GM06990 (cell line): ENCODE data around the gene AURKB.
A peak's percentile ranks its signal among the peaks of the same experiment; 100 is the strongest.

Experiments
- DNase-seq: peaks from one replicate; pipeline ENCODE4 v3.0.0-alpha.2; 2011; ENCODE audit not compliant: insufficient read length; ENCODE audit errors: extremely low read depth
- H3K27me3 ChIP-seq: replicated peaks from 2 replicates; pipeline ENCODE4 v1.6.0; 2011; ENCODE audit warnings: low read length; ENCODE audit not compliant: control insufficient read depth, insufficient read depth
- H3K36me3 ChIP-seq: 2 replicates; pipeline ENCODE4 v1.5.1; 2011; ENCODE audit warnings: low read length; ENCODE audit not compliant: control insufficient read depth, insufficient read depth
- H3K4me3 ChIP-seq: replicated peaks from 2 replicates; pipeline ENCODE4 v1.5.1; 2011; ENCODE audit warnings: low read depth, mild to moderate bottlenecking, control low read depth, low read length
- TF ChIP-seq, protein P1 (sequence below): IDR thresholded peaks from 2 replicates; pipeline ENCODE4 v1.5.1; 2011; ENCODE audit warnings: low read length, control low read depth, mild to moderate bottlenecking, inconsistent platforms; ENCODE audit not compliant: insufficient read depth, poor library complexity, severe bottlenecking

AURKB gene

DNA sequence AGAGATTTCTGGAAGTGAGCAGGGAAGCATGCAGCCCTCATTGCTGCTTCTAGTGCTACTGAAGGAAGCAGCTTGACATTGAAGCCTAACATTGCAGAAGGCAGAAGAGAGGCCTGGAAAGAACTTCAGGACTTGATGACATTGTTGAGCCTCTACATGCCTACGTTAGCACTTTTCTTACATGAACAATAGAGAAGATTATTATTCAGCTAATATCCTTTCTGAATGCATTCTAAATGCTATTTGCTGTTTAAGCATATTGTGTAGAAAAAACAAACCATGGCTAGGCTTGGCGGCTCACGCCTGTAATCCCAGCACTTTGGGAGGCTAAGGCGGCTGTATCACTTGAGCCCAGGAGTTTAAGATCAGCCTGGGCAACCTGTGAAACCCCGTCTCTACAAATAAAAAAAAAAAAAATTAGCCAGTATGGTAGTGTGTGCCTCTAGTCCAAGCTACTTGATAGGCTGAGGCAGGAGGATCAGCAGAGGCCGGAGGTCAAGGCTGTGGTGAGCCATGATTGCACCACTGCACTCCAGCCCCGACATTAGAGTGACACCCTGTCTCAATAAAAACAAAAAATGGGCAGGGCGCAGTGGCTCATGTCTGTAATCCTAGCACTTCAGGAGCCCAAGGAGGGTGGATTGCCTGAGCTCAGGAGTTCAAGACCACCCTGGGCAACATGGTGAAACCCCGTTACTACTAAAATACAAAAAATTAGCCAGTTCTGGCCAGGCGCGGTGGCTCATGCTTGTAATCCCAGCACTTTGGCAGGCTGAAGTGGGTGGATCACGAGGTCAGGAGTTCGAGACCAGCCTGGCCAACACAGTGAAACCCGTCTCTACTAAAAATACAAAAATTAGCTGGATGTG lies 2.2 kb upstream of the AURKB start:
- Histone ChIP-seq H3K36me3 (peaks cover 2% of the 10 kb centered on the region), H3K27me3 (no peaks in the 10 kb centered on the region), H3K4me3 (no peak overlapping the region)
- TF ChIP-seq, protein P1, sequence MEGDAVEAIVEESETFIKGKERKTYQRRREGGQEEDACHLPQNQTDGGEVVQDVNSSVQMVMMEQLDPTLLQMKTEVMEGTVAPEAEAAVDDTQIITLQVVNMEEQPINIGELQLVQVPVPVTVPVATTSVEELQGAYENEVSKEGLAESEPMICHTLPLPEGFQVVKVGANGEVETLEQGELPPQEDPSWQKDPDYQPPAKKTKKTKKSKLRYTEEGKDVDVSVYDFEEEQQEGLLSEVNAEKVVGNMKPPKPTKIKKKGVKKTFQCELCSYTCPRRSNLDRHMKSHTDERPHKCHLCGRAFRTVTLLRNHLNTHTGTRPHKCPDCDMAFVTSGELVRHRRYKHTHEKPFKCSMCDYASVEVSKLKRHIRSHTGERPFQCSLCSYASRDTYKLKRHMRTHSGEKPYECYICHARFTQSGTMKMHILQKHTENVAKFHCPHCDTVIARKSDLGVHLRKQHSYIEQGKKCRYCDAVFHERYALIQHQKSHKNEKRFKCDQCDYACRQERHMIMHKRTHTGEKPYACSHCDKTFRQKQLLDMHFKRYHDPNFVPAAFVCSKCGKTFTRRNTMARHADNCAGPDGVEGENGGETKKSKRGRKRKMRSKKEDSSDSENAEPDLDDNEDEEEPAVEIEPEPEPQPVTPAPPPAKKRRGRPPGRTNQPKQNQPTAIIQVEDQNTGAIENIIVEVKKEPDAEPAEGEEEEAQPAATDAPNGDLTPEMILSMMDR = no peak
- no peak for DNase-seq

DNA sequence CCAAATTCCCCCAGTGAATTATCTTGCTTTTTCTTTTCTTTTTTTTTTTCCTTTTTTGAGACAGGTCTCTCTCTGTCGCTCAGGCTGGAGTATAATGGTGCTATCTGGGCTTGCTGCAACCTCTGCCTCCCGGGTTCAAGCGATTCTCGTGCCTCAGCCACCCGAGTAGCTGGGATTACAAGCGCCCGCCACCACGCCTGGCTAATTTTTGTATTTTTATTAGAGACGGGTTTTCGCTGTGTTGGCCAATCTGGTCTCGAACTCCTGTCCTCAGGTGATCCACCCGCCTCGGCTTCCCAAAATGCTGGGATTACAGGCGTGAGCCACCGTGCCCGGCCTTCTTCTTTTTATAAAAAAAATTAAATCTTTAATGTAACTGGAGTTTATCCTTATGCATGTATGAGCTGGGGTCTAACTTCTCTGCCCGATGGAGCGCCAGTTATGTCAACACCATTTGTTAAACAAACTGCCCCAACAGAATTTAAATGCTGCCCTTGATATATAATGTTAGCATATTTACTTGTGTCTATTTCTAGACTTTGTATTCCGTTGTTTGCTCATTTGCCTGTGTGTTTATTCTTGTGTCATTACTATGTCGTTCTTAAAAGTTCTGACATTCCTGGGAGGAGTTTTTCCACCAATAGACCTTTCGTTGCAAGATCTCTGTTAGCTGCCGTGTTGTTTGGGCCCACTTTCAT lies 535 bp upstream of the AURKB start:
- DNase-seq = no peak
- Histone ChIP-seq H3K4me3 (peak overlapping the region; percentile 85), H3K36me3 (peaks cover 11% of the 10 kb centered on the region), H3K27me3 (no peaks in the 10 kb centered on the region)
- TF ChIP-seq, protein P1 = no peak

DNA sequence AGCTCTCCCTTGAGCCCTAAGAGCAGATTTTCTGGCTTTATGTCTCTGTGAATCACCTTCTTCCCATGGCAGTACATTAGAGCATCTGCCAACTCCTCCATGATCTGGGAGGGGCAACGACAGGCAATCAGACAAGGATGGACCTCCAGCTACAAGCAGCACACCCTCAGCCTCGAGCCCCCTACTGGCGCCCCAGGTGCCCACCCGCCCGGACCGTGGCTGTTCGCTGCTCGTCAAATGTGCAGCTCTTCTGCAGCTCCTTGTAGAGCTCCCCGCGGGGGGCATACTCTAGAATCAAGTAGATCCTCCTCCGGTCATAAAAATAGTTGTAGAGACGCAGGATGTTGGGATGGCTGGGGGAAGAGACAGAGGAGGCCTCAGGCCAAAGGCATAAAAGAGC lies 3.8 kb downstream of the AURKB start:
- no peak for DNase-seq
- Histone ChIP-seq H3K36me3 (peaks cover 21% of the 10 kb centered on the region), H3K27me3 (no peaks in the 10 kb centered on the region), H3K4me3 (no peak overlapping the region)
- TF ChIP-seq, protein P1 = no peak

DNA sequence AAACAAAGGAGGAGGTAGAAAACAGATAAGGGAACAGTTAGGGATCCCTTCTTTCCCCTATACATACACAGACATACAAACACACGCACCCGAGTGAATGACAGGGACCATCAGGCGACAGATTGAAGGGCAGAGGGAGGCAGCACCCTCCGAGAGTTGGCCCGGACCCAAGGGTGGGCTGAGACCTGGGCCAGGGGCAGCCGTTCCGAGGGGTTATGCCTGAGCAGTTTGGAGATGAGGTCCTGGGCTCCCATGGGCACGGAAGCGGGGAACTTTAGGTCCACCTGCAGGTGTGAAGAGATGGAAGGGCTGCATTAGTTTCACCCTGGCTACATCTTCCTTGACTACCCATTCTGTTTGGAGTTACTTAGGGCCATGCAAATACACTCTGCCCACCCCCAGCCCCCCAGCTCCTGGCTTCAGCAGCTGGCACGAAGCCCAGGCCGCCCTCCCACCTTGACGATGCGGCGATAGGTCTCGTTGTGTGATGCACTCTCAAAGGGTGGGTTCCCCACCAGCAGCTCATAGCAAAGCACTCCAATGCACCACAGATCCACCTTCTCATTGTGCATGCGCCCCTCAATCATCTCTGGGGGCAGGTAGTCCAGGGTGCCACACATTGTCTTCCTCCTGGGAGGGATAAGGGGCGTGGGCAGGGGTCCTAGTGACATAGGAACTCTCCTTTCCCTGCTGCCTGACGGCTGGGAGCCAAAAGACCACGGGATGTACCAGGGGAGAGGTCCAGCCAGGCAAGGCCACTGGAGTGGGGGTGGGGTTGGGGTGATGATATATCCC lies 5.4 kb downstream of the AURKB start:
- peaks cover 21% of the 10 kb centered on the region for H3K36me3 ChIP-seq
- H3K27me3 ChIP-seq = no peaks in the 10 kb centered on the region
- DNase-seq = no peak
- H3K4me3 ChIP-seq = no peak overlapping the region
- TF ChIP-seq, protein P1 = no peak

DNA sequence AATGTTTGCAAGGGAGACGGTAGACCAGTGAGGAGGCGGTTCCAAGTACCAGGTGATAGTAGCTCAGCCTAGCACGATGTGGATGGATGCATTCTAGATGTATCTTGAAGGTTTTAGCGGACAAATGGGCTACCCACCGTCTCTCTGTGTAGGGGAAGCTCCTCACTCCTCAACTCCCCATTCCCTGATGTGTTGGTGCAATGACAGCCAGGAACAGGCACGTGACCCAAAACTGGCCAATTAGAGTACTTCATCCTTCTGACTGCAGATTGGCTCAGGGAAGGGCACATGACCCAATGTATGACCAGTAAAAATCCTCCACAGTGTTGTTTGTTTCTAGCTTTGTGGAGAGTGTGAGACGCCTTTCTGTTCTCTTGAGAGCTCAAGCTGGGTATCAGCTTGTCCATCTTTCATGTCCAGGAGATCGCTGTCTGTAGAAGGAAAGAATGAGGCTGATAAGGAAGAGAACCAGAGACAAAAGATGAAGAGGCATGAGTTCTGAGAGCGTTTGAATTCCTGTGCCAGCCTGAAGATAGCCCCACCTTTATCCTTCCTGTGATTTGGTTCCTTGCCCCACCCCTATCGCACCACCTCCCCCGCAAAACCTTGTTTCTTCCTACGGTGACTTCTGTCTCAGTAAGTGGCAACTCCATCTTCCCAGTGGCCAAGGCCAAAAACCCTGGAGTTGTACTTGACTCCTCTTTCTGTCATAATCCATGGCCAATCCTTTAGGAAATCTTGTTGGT lies 18.1 kb downstream of the AURKB start:
- no peaks in the 10 kb centered on the region for H3K27me3 ChIP-seq
- TF ChIP-seq, protein P1 = no peak
- peak; percentile 48 for DNase-seq
- H3K36me3 ChIP-seq = no peaks in the 10 kb centered on the region
- H3K4me3 ChIP-seq = peak overlapping the region; percentile 54
